H9 (cell line): ENCODE results near the gene EMB. TPM values are rescaled to one million over a fixed set of nuclear protein-coding genes. Genes with fewer than 3 reads are reported as not detected.

ENCODE experiments used
- DNase-seq: peaks from one replicate; pipeline ENCODE4 v3.0.0-alpha.2; 2017
- H2AFZ ChIP-seq: one replicate; pipeline ENCODE4 v1.6.1; 2013; ENCODE audit warnings: mild to moderate bottlenecking, low read length, control low read depth, moderate library complexity
- H2AK5ac ChIP-seq: 2 replicates; pipeline ENCODE4 v1.6.1; 2013; ENCODE audit warnings: low read length, control low read depth, mixed read lengths; ENCODE audit not compliant: insufficient read length
- H2BK120ac ChIP-seq: one replicate; pipeline ENCODE4 v1.6.1; 2013; ENCODE audit warnings: low read depth, mild to moderate bottlenecking, low read length, control low read depth, inconsistent platforms; ENCODE audit not compliant: poor library complexity, severe bottlenecking
- H2BK12ac ChIP-seq: 2 replicates; pipeline ENCODE4 v1.6.1; 2013; ENCODE audit warnings: low read length, control low read depth, mixed read lengths, low read depth; ENCODE audit not compliant: insufficient read length
- H2BK15ac ChIP-seq: 2 replicates; pipeline ENCODE4 v1.6.1; 2013; ENCODE audit warnings: low read depth, low read length, control low read depth
- H2BK20ac ChIP-seq: one replicate; pipeline ENCODE4 v1.6.1; 2013; ENCODE audit warnings: low read depth, mild to moderate bottlenecking, low read length, control low read depth, inconsistent platforms; ENCODE audit not compliant: poor library complexity, severe bottlenecking
- H2BK5ac ChIP-seq: 2 replicates; pipeline ENCODE4 v1.6.1; 2013; ENCODE audit warnings: low read length, control low read depth, mixed read lengths; ENCODE audit not compliant: insufficient read length
- H3K14ac ChIP-seq: 2 replicates; pipeline ENCODE4 v1.6.1; 2013; ENCODE audit warnings: low read length, control low read depth; ENCODE audit not compliant: insufficient read depth
- H3K18ac ChIP-seq: 2 replicates; pipeline ENCODE4 v1.6.1; 2013; ENCODE audit warnings: low read depth, mild to moderate bottlenecking, mixed read lengths, low read length, control low read depth; ENCODE audit not compliant: insufficient read length
- H3K23ac ChIP-seq: 2 replicates; pipeline ENCODE4 v1.6.1; 2013; ENCODE audit warnings: low read length, control low read depth, mixed read lengths, low read depth; ENCODE audit not compliant: insufficient read length
- H3K23me2 ChIP-seq: 2 replicates; pipeline ENCODE4 v1.6.1; 2013; ENCODE audit warnings: low read depth, mild to moderate bottlenecking, mixed read lengths, low read length, control low read depth; ENCODE audit not compliant: insufficient read length, poor library complexity, severe bottlenecking
- H3K27ac ChIP-seq: 2 replicates; pipeline ENCODE4 v1.5.1; 2013; ENCODE audit warnings: low read length, control low read depth, mixed read lengths, low read depth; ENCODE audit not compliant: insufficient read length
- H3K27me3 ChIP-seq: 2 replicates; pipeline ENCODE4 v1.6.1; 2013; ENCODE audit warnings: low read length, control low read depth, inconsistent platforms; ENCODE audit not compliant: insufficient read depth
- H3K4ac ChIP-seq: 2 replicates; pipeline ENCODE4 v1.6.1; 2013; ENCODE audit warnings: low read depth, mild to moderate bottlenecking, control low read depth, inconsistent platforms, low read length, moderate library complexity
- H3K4me1 ChIP-seq: 2 replicates; pipeline ENCODE4 v1.6.1; 2013; ENCODE audit warnings: low read length, control low read depth, inconsistent platforms; ENCODE audit not compliant: insufficient read depth
- H3K4me2 ChIP-seq: 2 replicates; pipeline ENCODE4 v1.6.1; 2013; ENCODE audit warnings: low read length, control low read depth, mixed read lengths; ENCODE audit not compliant: insufficient read length, insufficient read depth
- H3K56ac ChIP-seq: 2 replicates; pipeline ENCODE4 v1.6.1; 2013; ENCODE audit warnings: low read depth, mild to moderate bottlenecking, mixed read lengths, low read length, control low read depth; ENCODE audit not compliant: insufficient read length
- H3K79me1 ChIP-seq: 2 replicates; pipeline ENCODE4 v1.6.1; 2013; ENCODE audit warnings: low read depth, mild to moderate bottlenecking, moderate library complexity, low read length, control low read depth, inconsistent platforms; ENCODE audit not compliant: insufficient read depth, poor library complexity, severe bottlenecking
- H3K79me2 ChIP-seq: 2 replicates; pipeline ENCODE4 v1.6.1; 2013; ENCODE audit warnings: low read length, control low read depth, inconsistent platforms; ENCODE audit not compliant: insufficient read depth
- H3K9ac ChIP-seq: 2 replicates; pipeline ENCODE4 v1.6.1; 2013; ENCODE audit warnings: low read length, control low read depth, mixed read lengths; ENCODE audit not compliant: insufficient read length; ENCODE audit errors: extremely low read depth
- H3K9me3 ChIP-seq: one replicate; pipeline ENCODE4 v1.6.1; 2013; ENCODE audit warnings: low read depth, low read length, inconsistent platforms; ENCODE audit not compliant: control insufficient read depth
- H3T11ph ChIP-seq: one replicate; pipeline ENCODE4 v1.6.1; 2013; ENCODE audit warnings: mild to moderate bottlenecking, low read length, control low read depth, inconsistent platforms
- H4K20me1 ChIP-seq: one replicate; pipeline ENCODE4 v1.6.1; 2013; ENCODE audit not compliant: control insufficient read depth, insufficient read length, insufficient read depth
- H4K5ac ChIP-seq: 2 replicates; pipeline ENCODE4 v1.6.1; 2013; ENCODE audit warnings: low read depth, mild to moderate bottlenecking, mixed read lengths, low read length, control low read depth; ENCODE audit not compliant: insufficient read length
- H4K8ac ChIP-seq: replicated peaks from 2 replicates; pipeline ENCODE4 v1.6.1; 2013; ENCODE audit warnings: low read length, control low read depth, mixed read lengths, low read depth; ENCODE audit not compliant: insufficient read length
- H4K91ac ChIP-seq: 2 replicates; pipeline ENCODE4 v1.6.1; 2013; ENCODE audit warnings: low read depth, mild to moderate bottlenecking, moderate library complexity, mixed read lengths, low read length, control low read depth; ENCODE audit not compliant: insufficient read length
- H3K27ac Mint-ChIP-seq, 3 experiments: 2 replicates in 2 of 3; 3 replicates in 1 of 3; pipeline ENCODE4 v1.8.0; 2020 to 2021; ENCODE audit warnings: mixed read lengths in 3 of 3, mild to moderate bottlenecking in 1 of 3, moderate library complexity in 1 of 3
- H3K27me3 Mint-ChIP-seq: 2 replicates; pipeline ENCODE4 v1.8.0; 2021; ENCODE audit warnings: low read depth, mild to moderate bottlenecking, moderate library complexity, mixed read lengths
- H3K36me3 Mint-ChIP-seq, 3 experiments: 2 replicates in 2 of 3; 3 replicates in 1 of 3; pipeline ENCODE4 v1.8.0; 2020 to 2021; ENCODE audit warnings: low read depth in 3 of 3, mixed read lengths in 3 of 3; ENCODE audit not compliant: insufficient read depth in 1 of 3
- H3K4me1 Mint-ChIP-seq, 2 experiments: 2 replicates each; pipeline ENCODE4 v1.8.0; 2020; ENCODE audit warnings: mixed read lengths in 2 of 2
- H3K4me3 Mint-ChIP-seq, 2 experiments: 2 replicates in 1 of 2; 3 replicates in 1 of 2; pipeline ENCODE4 v1.8.0; 2020 to 2021; ENCODE audit warnings: mild to moderate bottlenecking in 2 of 2, mixed read lengths in 2 of 2, moderate library complexity in 1 of 2
- H3K9me3 Mint-ChIP-seq, 2 experiments: 2 replicates in 1 of 2; 3 replicates in 1 of 2; pipeline ENCODE4 v1.8.0; 2020; ENCODE audit warnings: mild to moderate bottlenecking in 2 of 2, mixed read lengths in 2 of 2, moderate library complexity in 1 of 2
- WGBS: extraction: QIAGEN DNeasy Blood & Tissue Kit; methylation state at CpG from one replicate; pipeline ENCODE4 v1.1.7; 2013; ENCODE audit warnings: missing lambda C conversion rate, low lambda C conversion rate, mixed read lengths; ENCODE audit not compliant: insufficient read length; ENCODE audit errors: extremely low coverage; 5-methylcytosine and 5-hydroxymethylcytosine counted together
- total RNA-seq: library from RNA; stranded (reverse); gene quantifications from 2 replicates; pipeline ENCODE4 v1.2.1, GENCODE V29; 2021
- TF ChIP-seq, protein P1 (sequence below): fragments of 200-600 bp; sonication (generic); conservative IDR thresholded peaks from 3 replicates; pipeline ENCODE4 v1.8.0; 2021; ENCODE audit warnings: antibody characterized with exemption, mild to moderate bottlenecking

Gene EMB
- total RNA-seq, 1 experiment from 2014 or later: 39.4 TPM

GRCh38 chr5:50463726-50464125, 22.6 kb upstream of the EMB start:
- Histone ChIP-seq H2BK5ac (no peak overlapping the region), H2AK5ac (no peak overlapping the region), H2BK20ac (no peak overlapping the region), H3K4me1 (no peaks in the 10 kb centered on the region), H3K18ac (no peak overlapping the region), H4K20me1 (no peaks in the 10 kb centered on the region), H3K56ac (no peak overlapping the region), H3K14ac (no peak overlapping the region), H3K79me1 (no peaks in the 10 kb centered on the region), H3K23me2 (no peaks in the 10 kb centered on the region), H4K8ac (no peak overlapping the region), H3K79me2 (no peaks in the 10 kb centered on the region), H3K9me3 (no peaks in the 10 kb centered on the region), H2BK120ac (no peak overlapping the region), H3K23ac (no peak overlapping the region), H3K27me3 (no peaks in the 10 kb centered on the region), H3K4me2 (no peak overlapping the region), H4K91ac (no peak overlapping the region), H4K5ac (no peak overlapping the region), H2BK12ac (no peak overlapping the region), H2AFZ (no peak overlapping the region), H2BK15ac (no peak overlapping the region), H3K27ac (no peak overlapping the region), H3K4ac (no peak overlapping the region), H3T11ph (no peak overlapping the region), H3K9ac (no peak overlapping the region)
- Mint-ChIP-seq H3K36me3 (peaks cover 6 to 16% (median 9%) of the 10 kb centered on the region in 3 experiments; a peak in 6 of 7 replicates), H3K4me1 (no peaks in the 10 kb centered on the region), H3K4me3 (no peak overlapping the region), H3K9me3 (peaks cover 32 to 53% of the 10 kb centered on the region in 2 experiments), H3K27ac (no peak overlapping the region), H3K27me3 (no peaks in the 10 kb centered on the region)
- no CpG with 5 or more reads among the region's 1 CpG for WGBS
- TF ChIP-seq, protein P1, sequence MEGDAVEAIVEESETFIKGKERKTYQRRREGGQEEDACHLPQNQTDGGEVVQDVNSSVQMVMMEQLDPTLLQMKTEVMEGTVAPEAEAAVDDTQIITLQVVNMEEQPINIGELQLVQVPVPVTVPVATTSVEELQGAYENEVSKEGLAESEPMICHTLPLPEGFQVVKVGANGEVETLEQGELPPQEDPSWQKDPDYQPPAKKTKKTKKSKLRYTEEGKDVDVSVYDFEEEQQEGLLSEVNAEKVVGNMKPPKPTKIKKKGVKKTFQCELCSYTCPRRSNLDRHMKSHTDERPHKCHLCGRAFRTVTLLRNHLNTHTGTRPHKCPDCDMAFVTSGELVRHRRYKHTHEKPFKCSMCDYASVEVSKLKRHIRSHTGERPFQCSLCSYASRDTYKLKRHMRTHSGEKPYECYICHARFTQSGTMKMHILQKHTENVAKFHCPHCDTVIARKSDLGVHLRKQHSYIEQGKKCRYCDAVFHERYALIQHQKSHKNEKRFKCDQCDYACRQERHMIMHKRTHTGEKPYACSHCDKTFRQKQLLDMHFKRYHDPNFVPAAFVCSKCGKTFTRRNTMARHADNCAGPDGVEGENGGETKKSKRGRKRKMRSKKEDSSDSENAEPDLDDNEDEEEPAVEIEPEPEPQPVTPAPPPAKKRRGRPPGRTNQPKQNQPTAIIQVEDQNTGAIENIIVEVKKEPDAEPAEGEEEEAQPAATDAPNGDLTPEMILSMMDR: no peak
- DNase-seq: no peak
